HG03457 (cell line): ENCODE data around the gene FOXO4.

Experiments used
- ATAC-seq: cut with Tn5 transposase; IDR thresholded peaks from one replicate; pipeline ENCODE4 v1.9.1; 2021; ENCODE audit warnings: moderate number of reproducible peaks; ENCODE audit not compliant: unreplicated experiment

The FOXO4 gene

DNA sequence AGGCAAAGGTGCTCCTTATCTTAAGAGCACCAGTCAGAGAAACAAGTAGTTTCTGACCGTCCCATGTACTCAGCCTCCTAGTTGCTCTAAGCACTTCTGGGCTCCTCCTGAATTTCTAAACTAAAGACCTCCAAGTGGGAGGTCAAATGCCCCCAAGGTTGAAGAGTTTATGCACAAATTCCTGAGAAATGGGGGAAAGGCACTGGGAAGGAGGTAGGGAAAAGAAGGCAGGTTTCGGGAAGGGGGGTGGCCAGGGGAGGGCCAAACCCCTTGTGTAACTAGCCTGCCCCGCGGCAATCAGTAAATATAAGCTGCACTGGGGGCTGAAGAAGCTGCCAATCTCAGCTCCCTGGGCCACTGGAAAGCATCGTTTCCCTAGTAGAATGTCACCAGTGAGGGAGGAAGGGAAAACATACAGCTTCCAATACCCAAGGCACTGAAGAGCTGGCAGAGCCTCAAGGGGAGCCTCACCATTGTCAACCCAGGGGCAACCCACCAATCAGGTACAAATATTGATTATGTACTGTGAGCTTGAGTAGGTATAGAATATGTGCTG is 3.4 kb downstream of the FOXO4 start:
- ATAC-seq = no peak

DNA sequence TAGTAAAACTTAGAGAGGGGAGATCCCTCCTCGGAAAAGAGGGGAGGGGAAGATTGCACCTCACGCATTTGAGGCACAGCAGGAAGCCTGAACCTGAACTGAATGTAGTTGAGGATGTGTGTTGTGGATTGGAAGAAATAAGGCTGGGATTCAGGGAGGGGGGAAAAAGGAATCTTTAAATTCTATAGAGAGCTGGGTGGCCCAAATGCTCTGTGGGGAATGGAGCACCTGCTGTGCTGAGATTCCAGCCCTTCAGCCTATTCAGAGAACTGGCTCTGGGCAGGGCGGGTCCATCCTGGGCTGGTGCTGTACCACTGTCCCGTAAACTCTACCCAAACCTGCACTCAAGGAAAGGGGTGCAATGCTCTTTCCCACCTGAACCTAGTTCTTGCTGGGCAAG is 4.1 kb downstream of the FOXO4 start:
- ATAC-seq = no peak

DNA sequence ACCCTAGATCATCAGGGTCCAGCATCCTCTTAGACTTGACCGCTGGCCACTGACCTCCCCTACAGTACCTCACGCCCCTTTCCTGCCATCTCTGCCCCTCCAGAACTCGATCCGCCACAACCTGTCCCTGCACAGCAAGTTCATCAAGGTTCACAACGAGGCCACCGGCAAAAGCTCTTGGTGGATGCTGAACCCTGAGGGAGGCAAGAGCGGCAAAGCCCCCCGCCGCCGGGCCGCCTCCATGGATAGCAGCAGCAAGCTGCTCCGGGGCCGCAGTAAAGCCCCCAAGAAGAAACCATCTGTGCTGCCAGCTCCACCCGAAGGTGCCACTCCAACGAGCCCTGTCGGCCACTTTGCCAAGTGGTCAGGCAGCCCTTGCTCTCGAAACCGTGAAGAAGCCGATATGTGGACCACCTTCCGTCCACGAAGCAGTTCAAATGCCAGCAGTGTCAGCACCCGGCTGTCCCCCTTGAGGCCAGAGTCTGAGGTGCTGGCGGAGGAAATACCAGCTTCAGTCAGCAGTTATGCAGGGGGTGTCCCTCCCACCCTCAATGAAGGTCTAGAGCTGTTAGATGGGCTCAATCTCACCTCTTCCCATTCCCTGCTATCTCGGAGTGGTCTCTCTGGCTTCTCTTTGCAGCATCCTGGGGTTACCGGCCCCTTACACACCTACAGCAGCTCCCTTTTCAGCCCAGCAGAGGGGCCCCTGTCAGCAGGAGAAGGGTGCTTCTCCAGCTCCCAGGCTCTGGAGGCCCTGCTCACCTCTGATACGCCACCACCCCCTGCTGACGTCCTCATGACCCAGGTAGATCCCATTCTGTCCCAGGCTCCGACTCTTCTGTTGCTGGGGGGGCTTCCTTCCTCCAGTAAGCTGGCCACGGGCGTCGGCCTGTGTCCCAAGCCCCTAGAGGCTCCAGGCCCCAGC is 5.2 kb downstream of the FOXO4 start:
- ATAC-seq = no peak

DNA sequence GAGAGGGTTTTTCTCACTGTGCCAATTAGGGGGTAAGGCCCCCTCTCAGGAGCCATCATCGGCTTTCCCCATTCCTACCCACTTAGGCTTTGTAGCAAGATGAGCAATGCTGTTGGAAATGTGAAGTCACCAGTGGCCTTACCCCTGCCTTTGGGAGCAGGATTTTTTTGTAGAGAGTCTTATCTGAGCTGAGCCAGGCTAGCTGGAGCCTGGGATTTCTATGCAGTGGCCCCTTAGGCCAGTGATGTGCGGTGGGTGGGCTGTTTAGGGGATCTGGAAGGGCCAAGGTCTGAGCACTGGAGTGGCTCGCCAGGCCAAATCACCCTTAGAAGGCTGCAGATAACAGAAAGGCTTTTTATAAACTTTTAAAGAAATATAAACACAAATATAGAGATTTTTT is 6.6 kb downstream of the FOXO4 start:
- ATAC-seq = no peak

DNA sequence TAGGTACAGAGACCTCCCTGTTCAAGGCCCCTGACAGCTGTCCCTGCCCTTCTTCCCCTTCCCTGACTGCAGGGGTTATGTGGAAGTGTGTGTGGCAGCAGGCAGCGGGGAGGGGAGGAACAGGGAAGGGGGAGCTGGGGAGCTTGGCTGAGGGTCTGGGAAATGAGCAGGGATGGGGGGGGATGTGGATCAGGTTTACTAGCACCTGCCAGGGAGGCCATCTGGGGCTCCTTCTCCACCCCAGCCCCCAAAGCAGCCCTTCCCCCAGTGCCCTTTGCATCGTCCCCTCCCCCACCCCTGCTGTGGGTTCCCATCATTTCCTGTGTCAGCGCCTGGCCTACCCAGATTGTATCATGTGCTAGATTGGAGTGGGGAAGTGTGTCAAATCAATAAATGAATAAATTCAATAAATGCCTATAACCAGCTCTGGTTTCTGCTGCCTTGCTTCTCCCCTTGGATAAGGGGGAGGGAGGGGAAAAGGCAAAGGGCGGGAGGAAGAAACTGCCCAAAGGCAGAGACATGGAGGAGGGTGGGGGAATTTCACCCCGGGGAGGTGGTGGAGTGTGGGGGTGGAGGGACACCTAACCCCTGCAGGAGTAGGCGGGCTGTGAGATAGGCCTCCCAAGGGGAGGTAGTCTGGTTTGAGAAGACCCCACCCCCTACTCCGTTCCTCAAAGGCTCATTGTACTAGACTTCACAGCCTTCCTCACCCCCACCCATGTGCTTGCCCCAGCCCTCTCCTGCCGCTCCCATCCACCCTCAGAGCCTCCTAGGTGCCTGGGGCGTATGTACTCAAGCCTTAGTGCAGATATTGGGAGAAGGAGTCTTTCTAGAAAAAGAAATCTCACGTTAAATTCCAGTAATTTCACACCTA is 7.7 kb downstream of the FOXO4 start:
- ATAC-seq = no peak

DNA sequence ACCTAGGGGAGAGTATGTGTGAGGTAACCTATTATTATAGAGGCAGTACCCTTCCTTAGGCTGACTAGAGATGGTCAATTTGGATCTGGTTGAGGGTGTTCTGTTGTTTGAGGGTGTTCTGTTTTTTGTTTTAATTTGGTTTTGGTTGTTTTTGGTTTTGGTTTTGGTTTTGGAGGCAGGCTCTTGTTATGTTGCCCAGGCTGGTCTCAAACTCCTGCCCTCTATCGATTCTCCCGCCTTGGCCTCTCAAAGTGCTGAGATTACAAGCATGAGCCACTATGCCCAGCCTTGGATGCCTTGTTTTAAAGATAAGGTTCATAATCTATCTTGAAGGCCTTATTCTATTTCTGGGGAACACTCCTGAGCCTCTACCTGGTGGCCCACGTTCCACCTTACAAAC is 10.0 kb downstream of the FOXO4 start:
- ATAC-seq = no peak

- no peak for ATAC-seq
Measured at GRCh38 chrX:71106427-71106826, 10.8 kb downstream of the FOXO4 start, which contains the start of gene CXorf65. Gene CXorf65 (minus strand): TSS chrX:71106740. CDS start chrX:71106556, 184 bp downstream.

DNA sequence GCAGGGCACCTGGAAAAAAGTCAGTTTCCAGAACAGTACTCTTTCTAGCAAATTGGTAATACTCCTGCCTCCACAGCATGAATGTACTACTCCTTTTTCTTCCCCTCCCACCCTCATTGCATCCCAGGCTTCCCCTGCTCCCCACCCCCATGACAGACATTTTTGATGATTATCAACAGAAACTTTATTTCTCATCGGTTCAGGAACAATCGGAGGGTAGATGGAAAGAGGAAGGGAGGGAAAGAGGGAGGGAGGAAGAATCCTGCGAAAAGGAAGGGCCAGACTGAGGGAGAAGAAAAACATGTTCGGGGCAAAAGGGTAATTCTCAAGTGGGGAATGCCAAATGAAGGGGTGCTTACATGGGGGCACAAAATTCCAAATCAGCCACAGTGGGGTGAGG is 11.6 kb downstream of the FOXO4 start:
- no peak for ATAC-seq

DNA sequence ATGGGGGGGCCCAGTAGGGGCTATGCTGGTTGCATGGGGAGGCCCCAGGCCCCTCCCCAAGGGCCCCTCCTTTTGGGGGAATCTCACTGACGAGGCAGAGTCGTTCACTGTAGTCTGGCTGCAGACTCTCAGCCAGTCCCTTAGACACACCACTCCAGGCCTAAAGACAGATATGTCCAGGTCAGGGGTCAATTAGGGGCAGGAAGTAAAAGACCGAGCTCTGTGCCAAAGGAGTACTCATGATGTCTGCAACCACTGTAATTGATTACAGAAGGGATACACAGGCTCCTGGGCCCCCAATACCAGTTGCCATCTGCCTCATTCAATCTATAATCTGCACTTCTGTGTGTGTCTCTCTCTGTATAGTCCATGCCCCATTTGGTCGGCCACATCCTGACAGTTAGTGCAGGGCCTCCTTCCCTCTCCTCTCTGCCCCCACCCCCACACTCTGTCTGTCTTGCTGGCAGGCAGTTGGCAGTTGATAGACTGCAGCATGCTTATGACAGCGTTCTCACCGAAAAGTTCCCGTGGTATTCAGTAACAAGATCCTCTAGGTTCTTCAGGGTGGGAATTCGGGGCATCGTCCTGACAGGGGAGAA is 12.2 kb downstream of the FOXO4 start:
- no peak for ATAC-seq

- no peak for ATAC-seq
Measured at GRCh38 chrX:71109051-71109450, 13.4 kb downstream of the FOXO4 start.

GRCh38 chrX:71111141-71111843 is 15.6 kb downstream of the FOXO4 start, which contains the start of gene IL2RG:
Gene IL2RG (minus strand): TSS chrX:71111577. CDS start chrX:71111539, 38 bp downstream.
- ATAC-seq = peak; percentile 76

GRCh38 chrX:71111921-71112431 is 16.3 kb downstream of the FOXO4 start:
- peak; percentile 29 for ATAC-seq

GRCh38 chrX:71117358-71117757 is 21.7 kb downstream of the FOXO4 start:
- no peak for ATAC-seq

DNA sequence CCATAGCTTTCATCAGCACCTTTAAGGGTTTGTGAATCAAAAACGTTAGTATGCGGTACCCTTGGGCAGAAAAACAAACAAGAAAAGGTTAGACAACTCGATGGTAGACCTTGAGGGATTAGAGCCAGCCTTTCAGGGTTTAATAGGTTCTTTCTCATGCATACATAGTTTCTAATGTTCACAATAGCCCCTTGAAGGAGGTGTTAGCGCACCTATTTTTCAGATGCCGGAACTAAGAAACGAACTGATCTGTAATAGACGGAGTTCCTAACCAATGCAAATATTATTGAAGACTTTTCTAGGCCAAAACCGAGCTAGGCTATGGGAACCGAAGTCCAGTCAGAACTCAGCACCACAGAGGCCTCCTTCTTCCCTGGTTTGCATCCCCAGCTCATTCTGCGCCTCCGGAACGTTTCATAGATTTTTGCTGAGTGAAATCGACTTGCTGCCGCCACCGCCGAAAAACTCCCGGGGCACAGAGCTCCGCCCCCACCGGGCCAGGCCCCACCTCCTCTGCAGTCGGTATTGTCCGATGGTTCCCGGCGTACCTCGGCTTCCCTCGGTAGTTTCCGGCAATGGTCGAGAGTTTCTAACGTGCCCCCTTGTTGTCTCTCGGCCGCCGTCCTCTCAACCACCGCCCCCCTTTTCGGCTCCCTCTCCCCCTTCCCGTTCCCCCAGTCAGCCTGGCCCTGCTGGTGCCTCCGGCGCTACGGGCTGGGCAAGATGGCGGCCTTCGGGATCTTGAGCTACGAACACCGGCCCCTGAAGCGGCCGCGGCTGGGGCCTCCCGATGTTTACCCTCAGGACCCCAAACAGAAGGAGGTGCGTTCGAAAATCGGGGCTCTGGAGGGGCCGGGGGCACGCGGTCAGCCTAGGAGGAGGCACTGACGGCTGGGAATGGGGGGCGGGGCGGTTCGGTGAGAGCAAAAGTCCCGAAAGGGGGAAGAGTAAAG is 22.7 kb downstream of the FOXO4 start, which contains the start of gene MED12:
MED12 (plus strand) TSS at position 565 of the 953 bp plus-strand sequence; CDS start at position 724, 159 bp downstream.
- ATAC-seq = peak; percentile 83

GRCh38 chrX:71118985-71119535 is 23.4 kb downstream of the FOXO4 start:
- no peak for ATAC-seq

DNA sequence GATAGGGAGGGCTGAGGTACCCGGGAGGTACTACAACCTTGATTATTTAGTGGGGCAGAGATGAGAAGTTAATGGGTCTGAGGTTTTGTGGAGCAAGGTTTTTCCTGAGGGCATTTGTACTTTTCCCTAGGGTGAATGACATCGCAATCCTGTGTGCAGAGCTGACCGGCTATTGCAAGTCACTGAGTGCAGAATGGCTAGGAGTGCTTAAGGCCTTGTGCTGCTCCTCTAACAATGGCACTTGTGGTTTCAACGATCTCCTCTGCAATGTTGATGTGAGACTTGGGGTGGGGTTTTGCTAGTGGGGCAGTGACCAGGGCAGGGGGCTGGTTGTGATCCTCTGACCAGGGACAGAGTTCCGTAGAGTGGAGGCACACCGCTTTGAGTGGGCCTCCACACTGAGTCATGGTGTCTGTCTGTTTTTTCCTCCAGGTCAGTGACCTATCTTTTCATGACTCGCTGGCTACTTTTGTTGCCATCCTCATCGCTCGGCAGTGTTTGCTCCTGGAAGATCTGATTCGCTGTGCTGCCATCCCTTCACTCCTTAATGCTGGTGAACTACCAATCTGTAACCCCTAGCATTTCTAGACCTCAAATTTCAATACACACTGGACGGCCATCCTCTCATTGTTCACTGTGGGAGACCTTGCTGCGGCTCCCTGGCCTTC is 32.6 kb downstream of the FOXO4 start:
- no peak for ATAC-seq

DNA sequence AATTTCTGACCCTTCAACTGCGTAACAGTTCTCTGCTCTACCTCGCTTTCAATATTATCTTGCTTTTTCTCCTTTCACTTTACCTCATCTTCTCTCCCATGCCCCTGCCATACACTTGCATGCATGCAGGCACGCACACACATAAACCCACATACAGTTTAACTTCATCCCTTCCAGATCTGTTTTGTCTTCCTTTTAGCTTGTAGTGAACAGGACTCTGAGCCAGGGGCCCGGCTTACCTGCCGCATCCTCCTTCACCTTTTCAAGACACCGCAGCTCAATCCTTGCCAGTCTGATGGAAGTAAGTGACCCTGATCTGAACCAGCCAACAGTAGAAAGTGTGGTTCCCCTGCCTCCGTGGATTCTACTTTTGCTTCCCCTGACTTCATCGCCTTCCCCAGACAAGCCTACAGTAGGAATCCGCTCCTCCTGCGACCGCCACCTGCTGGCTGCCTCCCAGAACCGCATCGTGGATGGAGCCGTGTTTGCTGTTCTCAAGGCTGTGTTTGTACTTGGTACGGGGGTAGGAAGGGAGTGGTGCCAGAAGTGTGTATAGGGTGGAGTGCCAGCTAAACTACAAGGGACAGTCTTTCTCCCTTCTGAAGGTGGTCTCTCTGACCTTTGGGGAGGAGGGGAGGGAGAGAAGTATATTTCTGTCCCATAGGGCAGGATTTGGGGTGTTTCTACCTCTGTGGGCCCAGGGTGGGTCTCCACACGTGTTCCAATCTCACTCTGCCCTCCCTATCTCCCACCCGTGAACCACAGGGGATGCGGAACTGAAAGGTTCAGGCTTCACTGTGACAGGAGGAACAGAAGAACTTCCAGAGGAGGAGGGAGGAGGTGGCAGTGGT is 33.5 kb downstream of the FOXO4 start:
- no peak for ATAC-seq
